ENCODE results near the gene KANSL2.

DNA sequence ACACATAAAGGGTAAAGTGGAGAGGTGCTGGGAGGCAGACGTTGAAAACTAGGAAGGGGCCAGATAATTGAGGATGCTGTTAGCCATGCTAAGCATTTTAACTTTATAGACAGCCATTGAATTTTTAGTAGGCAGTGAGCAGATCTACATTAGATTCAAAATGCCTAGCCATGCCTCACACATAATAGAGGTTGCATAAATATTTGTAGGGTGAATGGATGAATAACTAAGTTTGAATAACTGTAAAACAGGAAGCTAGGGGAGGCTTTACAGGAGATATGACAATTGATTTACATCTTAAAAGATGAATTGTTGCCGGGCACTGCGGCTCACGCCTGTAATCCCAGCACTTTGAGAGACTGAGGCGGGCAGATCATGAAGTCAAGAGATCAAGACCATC lies 46.8 kb upstream of the KANSL2 start:
- no peak for TF ChIP-seq POLR2A (IDR thresholded peaks at IDR 0.05)
- TF ChIP-seq, protein P1, sequence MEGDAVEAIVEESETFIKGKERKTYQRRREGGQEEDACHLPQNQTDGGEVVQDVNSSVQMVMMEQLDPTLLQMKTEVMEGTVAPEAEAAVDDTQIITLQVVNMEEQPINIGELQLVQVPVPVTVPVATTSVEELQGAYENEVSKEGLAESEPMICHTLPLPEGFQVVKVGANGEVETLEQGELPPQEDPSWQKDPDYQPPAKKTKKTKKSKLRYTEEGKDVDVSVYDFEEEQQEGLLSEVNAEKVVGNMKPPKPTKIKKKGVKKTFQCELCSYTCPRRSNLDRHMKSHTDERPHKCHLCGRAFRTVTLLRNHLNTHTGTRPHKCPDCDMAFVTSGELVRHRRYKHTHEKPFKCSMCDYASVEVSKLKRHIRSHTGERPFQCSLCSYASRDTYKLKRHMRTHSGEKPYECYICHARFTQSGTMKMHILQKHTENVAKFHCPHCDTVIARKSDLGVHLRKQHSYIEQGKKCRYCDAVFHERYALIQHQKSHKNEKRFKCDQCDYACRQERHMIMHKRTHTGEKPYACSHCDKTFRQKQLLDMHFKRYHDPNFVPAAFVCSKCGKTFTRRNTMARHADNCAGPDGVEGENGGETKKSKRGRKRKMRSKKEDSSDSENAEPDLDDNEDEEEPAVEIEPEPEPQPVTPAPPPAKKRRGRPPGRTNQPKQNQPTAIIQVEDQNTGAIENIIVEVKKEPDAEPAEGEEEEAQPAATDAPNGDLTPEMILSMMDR (IDR thresholded peaks at IDR 0.05 in 4 of 5, conservative IDR thresholded peaks at IDR 0.05 in 1 of 5): no peak
